DMS 273 treated with DMSO at 0.1 percent for 48 hours (cell line): ENCODE results near the gene GOLPH3.
"Not testable (repeated sequence)": the region's sequence is repeated elsewhere in the genome, so short reads cannot be mapped to it uniquely, and the experiment has no call there.

Experiments
- DNase-seq: peaks from one replicate; lab custom pipeline; 2025; lab: John Stamatoyannopoulos, UW

Gene GOLPH3

DNA sequence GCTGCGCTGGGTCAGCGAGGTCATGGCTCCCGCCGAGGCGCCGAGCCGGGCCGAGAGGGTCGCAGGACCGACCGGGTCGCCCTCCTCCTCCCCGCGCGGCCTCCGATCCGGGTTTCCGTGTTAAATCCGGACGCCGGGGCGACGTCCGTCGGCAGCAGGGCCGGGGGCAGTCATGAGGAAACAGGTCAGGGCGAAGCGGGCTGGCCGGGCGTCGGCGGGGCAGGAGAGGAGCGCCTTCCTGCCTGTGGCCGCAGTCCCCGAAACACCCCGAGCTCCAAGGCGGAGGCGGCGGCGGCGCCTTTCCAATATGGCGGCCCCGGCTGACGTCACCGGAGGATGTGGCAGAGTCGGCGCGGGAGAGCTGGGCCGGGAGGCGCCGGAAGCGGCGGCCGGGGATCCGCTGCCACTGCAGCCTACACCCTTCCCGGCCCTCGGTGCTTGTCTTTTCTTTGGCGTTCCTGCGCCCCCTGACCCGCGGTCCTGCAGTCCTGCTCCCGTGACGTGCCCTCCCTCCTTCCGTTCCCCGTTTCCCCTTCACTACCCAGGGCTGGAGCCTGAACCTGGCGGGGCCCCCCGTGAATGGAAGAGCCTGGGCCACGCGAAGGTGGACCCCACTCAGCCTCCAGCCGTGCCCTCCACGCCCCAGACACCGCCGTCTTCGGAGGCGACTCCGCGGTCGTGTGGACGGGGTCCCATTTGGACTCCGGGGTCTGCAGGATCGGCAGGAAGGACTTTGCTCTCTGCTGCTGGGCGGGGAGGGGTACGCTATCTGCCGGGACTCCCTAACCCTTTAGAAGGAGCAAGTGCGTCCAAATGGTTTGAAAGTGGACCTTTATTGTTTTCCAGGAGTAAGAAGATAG is at the start of gene GOLPH3:
Gene GOLPH3 (minus strand): TSS at position 309 of the 860 bp plus-strand sequence. CDS start 285 bp downstream, at position 24.
- DNase-seq, result peak; percentile 78

DNA sequence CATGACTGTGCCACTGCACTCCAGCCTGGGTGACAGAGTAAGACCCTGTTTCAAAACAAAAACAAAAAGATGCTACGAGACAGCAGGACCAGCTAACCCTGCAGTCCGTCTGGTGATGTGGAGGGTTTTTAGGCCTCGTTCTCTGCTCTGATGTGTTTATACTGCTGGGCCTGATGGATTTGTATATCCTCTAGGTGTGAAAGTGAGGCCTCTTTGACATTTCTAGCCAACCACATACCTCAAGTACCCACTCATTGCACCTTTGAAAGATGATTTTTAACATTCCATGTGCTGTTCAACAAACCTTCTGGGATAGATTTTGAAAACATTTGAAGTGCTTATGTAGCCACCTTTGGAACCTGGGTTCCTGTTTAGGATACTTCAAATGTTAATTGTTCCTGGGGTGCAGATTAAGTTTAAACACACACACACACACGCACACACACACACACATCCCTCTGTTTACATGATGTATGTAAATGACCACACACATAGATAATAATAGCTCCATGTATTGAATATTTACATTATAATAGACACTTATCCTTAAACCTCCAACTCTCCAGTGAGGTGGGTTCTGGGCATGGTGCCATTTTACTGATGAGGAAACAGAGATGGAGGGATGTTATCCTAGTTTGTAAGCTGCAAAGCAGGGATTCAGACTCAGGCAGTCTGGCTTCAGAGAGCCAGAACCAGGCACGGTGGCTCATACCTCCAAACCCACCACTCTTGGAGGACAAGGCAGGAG is 48.8 kb upstream of the GOLPH3 start:
- DNase-seq, result no peak

DNA sequence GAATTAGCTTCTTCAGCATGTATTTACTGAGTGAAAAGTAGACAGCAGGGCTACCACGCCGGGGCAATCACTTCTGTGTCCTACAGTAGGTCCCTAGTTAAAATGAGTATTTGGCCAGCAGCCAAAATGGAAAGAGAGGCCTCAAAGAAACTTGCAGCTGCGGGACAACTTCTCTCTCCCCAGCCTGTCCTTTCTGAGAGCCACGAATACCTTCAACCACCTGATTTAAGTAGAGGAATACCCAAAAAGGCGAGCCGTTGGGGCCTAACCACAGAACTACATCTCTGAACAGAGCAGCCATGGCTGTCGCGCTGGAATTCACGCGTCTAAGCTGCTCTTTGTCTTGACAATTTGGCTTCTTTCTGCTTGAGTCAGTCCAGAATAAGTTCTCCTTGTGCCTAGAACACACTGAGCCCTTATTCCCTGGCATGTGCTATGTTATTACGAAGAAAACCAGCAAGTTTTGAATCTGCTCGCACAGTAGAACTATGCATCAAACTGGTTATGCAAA is 43.8 kb upstream of the GOLPH3 start:
- DNase-seq, result peak; percentile 32

DNA sequence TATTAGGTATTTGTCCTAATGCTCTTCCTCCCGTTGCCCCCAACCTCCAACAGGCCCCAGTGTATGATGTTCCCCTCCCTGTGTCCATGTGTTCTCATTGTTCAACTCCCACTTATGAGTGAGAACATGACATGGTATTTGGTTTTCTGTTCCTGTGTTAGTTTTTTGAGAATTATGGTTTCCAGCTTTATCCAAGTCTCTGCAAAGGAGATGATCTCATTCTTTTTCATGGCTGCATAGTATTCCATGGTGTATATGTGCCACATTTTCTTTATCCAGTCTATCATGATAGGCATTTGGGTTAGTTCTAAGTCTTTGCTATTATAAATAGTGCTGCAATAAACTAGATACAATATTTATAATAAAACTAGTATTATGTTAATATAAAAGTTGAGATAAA is 40.2 kb upstream of the GOLPH3 start:
- not testable (repeated sequence) for DNase-seq

DNA sequence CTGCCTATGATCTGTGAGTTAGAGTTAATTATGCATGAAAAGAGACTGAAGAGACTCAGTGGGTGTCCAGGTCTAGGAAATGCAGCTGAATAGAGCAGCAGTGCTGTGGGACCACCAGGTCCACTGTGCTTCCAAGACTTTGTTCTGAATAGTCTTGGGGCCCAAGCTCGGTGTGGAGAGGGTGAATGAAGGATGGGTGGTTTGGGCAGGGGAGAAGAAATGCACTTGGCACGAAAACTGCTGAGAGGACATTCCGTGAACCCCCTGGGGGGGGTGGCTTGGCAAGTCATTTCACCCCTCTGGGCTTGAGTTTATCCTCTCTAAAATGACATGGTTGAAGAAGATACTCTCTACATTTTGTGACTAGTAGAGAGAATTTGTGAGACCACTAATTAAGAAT is 36.0 kb upstream of the GOLPH3 start:
- no peak for DNase-seq

DNA sequence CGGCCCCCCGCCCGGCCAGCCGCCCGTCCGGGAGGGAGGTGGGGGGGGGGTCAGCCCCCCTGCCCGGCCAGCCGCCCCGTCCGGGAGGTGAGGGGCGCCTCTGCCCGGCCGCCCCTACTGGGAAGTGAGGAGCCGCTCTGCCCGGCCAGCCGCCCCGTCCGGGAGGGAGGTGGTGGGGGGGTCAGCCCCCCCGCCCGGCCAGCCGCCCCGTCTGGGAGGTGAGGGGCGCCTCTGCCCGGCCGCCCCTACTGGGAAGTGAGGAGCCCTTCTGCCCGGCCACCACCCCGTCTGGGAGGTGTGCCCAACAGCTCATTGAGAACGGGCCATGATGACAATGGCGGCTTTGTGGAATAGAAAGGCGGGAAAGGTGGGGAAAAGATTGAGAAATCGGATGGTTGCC is 34.7 kb upstream of the GOLPH3 start:
- not testable (repeated sequence) for DNase-seq

DNA sequence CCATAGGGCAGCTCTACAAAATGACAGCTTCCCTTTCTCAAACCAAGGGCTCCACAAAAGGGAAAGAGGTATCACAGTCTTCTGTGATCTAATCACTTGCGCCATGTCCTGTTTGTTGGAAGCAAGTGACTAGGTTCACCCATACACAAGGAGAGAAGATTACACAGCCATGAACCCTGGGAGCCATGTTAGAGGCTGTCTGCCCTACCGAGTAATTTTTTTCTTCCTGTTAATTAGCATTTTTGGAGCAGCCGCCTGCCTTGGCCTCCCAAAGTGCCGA is 33.2 kb upstream of the GOLPH3 start:
- DNase-seq, result no peak

DNA sequence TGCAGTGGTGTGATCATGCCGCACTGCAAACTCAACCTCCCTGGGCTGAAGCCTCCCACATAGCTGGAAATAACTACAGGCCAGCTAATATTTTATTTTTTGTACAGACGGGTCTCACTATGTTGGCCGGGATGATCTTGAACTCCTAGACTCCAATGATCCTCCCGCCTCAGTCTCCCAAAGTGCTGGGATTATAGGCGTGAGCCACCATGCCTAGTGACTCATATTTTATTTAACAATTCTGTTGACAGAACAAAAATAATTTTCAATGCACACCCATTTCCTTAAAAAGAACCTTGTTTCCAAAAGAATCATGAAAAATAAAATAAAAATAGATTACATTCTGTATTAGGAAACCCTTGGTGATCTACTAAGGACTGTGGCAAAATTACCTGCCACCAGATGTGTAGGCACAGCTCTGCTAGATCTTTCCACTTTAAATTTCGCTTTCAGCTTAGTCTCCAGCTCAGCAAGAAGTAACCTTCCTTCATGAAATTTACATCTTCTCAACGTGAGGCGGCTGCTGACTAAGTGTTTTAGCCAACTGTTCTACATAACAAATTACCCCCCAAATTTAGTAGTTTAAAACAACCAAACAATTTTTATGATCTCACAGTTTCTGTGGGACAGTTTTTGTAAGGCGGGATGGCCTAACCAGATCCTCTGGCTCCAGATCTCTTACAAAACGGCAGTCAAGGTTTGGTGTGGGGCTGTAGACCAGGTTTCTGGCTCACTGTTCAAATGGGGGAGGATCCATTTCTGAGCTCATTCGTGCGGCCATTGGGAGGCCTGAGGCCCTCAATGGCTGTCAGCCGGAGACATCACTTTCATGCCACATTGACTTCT is 32.6 kb upstream of the GOLPH3 start:
- no peak for DNase-seq

DNA sequence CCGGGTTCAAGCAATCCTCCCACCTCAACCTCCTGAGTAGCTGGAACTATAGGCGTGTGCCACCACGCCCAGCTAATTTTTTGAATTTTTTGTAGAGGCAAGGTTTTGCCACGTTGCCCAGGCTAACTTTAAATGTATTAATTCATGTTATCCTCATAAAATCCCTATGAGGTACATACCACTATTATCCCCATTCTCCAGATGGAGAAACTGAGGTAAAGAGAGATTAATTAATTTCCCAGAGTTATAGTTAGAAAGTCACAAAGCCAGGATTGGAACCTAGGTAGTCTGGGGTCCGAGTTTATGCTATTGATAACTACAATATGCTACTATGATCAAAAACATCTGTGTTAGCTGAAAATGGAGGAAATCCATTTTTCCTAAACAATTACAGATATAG is 31.9 kb upstream of the GOLPH3 start:
- no peak for DNase-seq

DNA sequence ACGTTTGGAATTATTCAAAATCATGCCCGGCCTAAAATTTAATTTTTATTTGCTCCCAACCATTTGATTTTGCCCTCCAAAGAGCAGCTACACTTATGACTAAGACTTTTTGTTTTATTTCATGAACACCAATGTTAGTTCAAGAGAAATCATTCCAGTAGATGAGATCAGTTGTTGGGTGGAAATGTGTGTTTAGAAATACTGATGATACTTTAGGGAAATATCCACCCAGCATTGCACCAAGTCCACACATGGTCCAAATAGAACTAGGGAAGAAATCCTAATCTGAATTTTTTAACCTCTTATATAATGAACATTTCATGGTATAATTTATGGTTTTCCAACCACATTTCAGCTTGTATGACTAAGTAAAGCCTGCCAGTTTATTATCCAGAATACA is 28.3 kb upstream of the GOLPH3 start:
- DNase-seq, result no peak

DNA sequence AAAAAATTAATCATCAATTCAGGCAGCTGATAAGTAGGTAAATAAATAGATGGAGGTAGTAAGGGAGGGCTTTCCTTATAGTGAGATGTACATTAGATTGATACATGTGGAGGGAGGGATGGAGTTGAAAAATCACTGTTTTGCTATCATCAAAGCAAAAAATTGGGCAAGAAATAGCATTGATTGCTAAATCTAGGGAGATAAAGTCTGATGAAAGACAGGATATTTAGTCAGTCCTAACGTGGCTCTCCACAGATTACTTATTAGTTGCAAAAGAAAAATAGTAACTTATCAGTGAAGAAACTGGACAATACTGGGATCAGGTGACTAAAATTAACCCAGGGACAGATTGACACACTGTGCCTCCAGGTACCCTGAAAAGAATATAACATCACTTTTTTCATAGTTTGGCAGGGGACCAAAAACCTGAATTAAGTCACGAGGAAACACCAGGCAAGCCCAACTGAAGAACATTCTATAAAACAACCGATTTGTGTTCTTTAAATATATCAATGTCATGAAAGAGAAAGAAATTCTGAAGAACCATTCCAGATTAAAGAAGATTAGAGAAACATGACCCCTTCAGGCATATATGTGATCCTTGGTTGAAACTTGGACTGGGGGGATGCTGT is 27.1 kb upstream of the GOLPH3 start:
- DNase-seq, result no peak

DNA sequence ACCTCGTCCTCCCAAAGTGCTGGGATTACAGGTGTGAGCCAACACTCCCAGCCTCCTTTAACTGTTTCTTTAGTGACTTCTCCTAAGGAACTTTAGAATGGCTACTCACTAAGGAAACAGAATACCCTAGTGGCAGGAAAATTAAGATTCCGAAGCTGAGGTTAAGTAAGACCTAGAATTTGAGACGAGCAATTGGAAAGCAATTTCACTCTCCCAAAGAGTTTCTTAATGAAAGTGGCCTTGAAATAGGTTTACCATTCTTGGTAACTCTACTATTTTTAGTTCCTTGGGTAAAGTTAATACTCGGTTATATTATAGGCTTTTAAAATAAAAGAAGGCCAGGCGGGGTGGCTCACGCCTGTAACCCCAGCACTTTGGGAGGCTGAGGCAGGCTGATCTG is 22.9 kb upstream of the GOLPH3 start:
- DNase-seq, result no peak

DNA sequence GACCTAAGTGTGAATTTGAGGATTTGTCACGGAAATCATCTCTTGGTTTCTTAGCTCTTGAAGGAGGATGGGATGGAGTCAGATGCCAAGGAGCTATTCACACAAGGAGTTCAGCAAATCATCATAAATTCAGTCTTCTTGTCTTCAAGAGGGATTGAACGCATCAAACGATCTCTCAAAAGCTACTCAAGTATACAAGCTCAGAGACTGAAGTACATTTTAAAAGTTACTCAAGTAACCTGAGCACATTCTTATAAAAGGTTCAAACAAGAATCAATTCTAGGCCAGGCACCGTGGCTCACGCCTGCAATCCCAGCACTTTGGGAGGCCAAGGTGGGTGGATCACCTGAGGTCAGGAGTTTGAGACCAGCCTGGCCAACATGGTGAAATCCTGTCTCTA is 21.1 kb upstream of the GOLPH3 start:
- DNase-seq, result no peak

DNA sequence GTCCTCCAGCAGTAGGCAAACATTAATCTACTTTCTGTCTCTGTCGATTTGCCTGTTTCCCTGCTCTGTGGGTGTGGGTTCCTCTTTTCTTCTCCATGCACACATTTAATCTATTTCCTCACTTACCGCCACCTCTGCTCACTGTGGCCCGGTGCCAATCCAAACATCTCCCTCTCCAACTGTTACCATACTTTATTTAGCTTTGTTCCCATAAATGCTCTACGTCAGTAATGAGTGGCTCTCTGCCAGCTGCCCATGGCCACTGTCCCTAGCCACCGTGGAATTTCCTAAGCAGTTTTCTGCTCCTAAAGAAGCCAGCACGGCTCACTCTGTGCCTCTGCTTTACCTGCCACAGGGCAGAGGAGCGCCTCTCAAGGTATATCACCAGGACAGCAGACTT is 19.5 kb upstream of the GOLPH3 start:
- DNase-seq, result peak; percentile 86

DNA sequence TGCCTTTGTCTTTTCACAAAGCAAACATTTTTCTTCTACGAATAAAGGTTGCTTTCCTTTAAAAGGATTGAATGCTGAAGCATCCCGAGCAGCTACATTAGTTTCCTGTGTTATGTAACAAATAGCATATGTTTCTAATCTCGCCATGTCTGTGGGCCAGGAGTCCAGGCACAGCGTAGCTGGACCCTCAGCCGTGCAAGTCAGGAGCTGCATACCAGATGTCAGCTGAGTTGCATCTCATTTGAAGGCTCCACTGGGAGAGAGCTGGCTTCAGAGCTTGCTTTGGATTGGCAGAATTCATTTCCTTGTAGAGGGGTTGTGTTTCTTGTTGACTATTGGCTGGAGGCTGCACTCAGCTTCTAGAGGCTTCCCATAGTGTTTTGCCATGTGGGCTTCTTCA is 16.0 kb upstream of the GOLPH3 start:
- DNase-seq, result no peak

DNA sequence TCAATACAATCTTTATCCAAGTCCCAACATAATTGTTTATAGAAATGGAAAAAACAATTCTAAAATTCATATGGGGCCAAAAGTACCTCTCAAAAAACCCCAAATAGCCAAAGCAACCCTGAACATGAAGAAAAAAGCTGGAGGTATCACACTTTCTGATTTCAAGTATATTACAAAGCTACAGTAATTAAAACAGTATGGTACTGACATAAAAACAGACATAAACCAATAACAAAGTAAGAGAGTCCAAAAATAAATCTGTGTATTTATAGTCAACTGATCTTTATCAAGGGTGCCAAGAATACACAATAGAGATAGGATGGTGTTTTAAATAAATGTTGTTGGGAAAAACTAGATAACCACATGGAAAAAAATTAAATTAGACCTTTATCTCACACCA is 13.6 kb upstream of the GOLPH3 start:
- DNase-seq, result no peak

DNA sequence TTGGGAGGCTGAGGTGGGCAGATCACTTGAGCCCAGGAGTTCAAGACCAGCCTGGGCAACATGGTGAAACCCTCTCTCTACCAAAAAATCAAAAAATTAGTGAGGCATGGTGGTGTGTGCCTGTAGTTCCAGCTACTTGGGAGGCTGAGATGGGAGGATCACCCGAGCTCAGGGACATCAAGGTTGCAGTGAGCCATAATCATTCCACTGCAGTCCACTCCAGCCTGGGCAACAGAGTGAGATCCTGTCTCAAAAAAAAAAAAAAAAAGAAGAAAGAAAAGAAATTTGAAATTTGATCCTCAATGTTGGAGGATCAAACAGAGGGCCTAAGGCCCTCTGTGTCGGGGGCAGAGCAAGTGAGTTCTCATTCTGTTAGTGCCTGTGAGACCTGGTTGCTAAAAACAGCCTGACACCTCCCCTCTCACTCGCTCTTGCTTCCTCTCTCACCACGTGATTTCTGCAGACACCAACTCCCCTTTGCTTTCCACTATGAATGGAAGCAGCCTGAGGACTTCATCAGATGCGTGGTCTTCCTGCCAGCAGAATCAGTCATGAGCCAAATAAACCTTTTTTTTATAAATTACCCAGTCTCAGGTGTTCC is 8.4 kb upstream of the GOLPH3 start:
- no peak for DNase-seq

DNA sequence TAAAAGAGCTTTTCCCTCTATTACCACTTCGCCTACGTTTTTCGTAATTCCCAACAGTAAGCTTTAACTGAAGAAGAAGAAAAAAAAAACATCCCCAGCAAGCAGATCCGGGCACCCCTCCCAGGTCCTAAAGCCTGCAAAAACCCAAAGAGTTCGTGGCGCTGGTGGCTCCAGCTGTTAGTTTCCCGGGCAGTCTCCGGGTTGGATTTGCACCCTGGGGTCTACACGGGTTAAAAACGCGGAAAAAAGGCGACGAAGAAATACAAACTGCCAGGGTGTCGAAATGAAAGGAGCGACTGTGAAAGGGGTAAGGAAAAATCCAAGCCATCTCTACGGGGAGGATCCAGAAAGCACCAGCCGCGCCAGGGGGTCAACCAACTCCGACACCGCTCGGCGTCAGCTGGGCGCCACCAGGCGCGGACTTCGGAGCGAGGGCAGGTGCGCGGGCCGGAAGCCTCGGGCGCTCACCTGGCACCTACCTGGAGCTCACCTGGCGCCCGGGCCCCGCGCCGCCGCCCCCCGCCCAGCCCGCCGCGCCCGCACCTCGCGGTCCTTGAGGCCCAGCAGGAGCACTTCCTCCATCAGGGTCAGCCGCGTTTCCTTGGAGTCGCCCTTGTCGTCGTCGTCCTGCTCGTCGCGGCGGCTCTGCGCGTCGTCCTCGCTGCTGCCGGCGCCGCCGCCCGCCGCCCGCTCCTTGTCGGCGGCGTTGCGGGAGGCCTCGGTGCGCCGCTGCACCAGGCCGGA is 680 bp downstream of the GOLPH3 start:
- peak; percentile 38 for DNase-seq

DNA sequence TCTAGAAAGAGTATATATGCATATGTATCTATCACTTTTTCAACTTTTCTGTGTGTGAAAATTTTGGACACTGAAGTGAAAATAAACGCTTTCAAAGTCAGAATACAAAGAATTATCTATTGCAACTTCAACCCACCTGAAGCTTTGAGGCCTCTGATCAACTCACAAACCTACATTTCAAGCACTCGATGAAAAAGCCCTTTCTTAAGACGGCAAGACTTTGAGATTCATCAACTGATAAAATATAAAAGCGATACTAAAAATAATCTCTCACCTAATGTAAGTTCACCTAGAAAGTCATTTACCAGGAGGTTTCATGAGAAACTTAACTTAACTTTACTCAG is 1.2 kb downstream of the GOLPH3 start:
- no peak for DNase-seq

DNA sequence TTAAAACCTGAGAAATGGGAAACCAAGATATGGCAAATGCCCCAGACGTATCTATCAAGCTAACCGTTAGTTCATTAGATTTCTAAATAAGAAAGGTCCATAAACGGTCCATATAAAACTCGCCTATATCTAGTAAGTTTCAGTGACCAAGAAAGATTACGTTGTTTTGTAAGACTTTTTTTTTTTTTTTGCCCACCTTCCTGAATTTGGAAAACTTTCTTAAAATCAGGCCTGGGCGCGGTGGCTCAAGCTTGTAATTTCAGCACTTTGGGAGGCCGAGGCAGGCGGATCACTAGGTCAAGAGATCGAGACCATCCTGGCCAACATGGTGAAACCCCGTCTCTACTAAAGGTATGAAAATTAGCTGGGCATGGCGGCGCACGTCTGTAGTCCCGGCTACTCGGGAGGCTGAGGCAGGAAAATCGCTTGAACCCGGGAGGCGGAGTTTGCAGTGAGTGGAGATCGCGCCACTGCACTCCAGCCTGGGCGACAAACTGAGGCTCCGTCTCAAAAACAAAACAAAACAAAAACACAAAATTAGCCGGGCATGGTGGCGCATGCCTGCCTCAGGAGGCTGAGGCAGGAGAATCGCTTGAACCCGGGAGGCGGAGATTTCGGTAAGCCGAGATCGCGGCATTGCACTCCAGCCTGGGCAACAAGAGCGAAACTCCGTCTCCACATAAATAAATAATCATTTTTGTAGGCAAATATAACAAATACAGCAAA is 1.8 kb downstream of the GOLPH3 start:
- not testable (repeated sequence) for DNase-seq
